Daoy (cell line): Measurements from ENCODE around the gene C12orf76. TPM values are rescaled to one million over a fixed set of nuclear protein-coding genes. Genes with fewer than 3 reads are reported as not detected.
A peak's percentile ranks its signal among the peaks of the same experiment; 100 is the strongest.
"Not testable (repeated sequence)": the region's sequence is repeated elsewhere in the genome, so short reads cannot be mapped to it uniquely, and the experiment has no call there.

Experiments used
- DNase-seq: peaks from one replicate; pipeline ENCODE4 v3.0.0-alpha.2; 2015; ENCODE audit warnings: low read depth
- total RNA-seq: library from RNA; depleted of rRNA; stranded (reverse); fragments of >200 nt; shearing (Covaris generic); gene quantifications from 2 replicates; pipeline ENCODE4 v1.2.3, GENCODE V29; 2014

Gene C12orf76
- total RNA-seq, 1 experiment from 2014 or later, result 6.1 TPM

DNA sequence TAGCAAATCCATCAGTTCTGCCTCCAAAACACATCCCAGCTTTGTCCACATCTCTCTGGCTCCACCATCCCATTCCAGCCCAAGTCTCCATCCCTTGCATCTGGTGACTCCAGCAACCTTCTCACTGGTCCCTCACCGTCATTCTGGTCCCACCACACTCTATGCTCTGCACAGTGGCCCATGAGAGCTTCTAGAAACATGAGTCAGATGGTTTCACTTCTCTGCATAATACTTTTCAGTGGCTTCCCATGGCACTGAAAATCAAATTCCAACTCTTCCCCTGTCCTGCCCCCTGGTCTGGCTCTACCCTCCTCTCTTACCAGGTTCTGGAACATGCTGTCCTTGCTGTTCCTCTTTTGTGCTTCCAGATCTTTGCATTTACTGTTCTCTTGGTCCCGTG is 17.2 kb upstream of the C12orf76 start:
- no peak for DNase-seq

DNA sequence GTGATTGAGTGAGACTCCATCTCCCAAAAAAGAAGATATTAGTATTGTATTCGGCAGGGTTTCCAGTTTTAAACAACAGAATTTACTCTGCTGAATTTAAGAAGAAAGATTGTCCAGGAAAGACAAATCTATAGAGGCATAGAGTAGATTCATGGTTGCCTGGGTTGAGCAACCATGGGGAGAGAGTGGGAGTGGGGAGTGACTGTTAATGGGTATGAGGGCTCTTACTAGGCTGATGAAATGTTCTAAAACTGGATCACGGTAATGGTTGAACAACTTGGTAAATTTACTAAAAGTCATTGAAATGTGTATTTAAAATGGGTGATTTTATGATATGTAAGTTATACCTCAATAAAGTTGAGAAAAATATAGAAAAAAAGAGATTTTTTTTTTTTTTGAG is 13.9 kb upstream of the C12orf76 start:
- DNase-seq, result no peak

DNA sequence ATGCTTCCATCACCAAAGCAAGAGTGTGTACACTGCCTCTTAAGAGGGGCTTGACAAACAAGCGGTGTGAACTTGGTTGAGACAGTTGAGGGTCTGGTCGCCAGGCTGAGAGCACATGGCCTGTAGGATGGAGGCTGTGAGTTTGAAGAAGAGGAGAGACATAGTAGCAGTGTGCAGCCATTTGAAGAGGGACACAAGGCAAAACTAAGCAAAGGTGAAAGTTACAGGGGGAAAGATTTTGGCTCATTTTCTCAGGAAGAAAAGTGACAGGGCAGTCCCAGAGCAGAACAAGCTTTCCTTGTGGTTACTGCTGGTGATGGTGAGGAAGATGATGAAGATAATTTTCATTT is 11.3 kb upstream of the C12orf76 start:
- no peak for DNase-seq

DNA sequence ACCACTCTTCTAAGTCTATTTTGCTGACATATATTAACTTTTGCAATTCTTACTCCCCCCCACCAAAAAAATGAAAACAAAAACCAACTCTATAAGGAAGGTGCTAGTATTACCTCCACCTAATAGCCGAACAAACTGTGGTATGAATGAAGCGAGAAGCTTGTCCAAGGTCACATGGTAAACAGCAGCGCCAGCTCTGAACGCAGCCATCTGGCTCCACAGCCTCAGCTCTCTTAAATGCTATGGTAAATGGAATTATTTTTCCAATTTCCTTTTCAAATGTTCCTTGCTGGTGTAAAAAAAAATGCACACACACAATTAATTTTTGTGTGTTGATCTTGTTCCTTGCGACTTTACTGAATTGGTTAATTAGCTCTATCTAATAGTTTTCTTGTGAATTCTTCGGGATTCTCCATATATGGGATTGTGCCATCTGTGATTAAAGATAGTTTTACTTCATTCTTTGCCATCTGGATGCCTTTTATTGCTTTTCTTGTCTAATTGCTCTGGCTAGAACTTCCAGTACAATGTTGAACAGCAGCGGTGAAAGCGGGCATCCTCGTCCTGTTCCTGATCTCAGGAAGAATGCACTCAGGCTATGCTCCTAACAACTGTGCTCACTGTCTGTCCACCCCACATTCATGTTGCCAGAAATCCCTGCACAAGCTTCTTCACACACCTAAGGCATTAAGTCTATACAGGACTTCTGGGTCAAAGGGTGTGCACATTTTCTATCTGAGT is 10.7 kb upstream of the C12orf76 start:
- DNase-seq, result no peak

DNA sequence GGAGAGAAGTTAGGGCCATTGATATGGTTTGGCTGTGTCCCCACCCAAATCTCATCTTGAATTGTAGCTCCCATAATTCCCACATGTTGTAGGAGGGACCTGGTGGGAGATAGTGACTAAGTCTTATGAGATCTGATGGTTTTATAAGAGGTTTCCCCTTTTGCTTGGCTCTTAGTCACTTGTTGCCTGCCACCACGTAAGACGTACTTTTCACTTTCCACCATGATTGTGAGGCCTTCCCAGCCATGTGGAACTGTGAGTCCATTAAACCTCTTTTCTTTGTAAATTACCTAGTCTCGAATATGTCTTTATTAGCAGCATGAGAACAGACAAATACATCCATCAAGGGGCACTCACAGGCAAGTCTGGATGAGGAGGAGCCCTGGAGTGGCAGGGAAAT is 8.3 kb upstream of the C12orf76 start:
- DNase-seq, result not testable (repeated sequence)

DNA sequence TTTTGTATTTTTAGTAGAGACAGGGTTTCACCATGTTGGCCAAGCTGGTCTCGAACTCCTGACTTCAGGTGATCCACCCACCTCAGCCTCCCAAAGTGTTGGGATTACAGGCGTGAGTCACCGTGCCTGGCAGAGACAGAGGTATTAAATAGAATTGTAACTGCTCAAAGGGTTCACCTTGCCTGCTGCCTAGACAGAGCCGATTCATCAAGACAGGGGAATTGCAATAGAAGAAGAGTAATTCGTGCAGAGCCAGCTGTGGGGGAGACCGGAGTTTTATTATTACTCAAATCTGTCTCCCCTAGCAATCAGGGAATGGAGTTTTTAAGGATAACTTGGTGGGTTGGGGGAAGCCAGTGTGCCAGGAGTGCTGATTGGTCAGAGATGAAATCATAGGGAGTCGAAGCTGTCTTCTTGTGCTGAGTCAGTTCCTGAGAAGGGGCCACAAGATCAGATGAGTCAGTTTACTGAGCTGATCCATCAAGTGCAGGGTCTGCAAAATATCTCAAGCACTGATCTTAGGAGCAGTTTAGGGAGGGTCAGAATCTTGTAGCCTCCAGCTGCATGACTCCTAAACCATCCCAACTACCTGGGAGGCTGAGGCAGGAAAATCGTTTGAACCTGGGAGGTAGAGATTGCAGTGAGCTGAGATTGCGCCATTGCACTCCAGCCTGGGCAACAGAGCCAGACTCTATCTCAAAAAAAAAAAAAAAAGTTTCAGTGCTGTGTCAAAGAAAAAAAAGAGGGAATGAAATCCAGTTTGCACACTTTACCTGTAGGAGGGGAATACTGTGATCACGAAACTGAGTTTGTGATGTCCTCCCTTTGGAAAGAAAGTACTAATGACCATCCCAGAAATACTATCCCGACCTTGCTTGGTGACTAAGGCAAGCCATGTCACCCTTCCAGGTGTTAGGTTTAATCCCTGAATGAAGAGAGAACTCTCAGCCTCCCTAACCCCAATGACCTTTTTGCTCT is 7.3 kb upstream of the C12orf76 start:
- peak; percentile 90 for DNase-seq

DNA sequence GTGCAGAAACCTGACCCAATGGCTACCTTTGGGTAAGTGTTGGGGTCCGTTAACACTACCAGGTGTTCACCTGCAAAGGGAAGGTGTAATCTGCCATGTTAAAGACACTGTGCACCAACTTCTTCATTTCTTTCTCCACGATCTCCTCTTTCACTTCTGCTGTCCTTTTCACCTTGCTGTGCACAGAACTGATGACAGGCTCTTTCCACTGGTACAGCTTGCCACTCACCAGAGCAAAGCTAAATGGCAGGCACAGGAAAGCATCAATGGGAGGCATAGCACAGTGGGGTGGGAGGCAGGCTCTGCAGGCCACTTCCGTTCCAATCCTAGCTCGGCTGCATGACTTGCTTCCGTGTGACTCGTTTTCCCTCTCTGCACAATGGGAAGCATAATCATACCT is 2.6 kb upstream of the C12orf76 start:
- no peak for DNase-seq

DNA sequence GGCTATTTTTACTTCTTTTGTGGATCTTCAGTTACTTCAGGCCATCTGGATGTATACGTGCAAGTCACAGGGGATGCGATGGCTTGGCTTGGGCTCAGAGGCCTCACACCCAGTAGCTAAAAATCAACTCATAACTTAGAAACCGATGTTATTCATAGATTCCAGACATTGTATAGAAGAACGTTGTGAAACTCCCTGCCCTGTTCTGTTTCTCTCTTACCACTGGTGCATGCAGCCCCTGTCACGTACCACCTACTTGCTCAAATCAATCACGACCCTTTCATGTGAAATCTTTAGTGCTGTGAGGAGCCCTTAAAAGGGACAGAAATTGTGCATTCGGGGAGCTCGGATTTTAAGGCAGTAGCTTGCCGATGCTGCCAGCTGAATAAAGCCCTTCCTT is 1.3 kb upstream of the C12orf76 start:
- not testable (repeated sequence) for DNase-seq

DNA sequence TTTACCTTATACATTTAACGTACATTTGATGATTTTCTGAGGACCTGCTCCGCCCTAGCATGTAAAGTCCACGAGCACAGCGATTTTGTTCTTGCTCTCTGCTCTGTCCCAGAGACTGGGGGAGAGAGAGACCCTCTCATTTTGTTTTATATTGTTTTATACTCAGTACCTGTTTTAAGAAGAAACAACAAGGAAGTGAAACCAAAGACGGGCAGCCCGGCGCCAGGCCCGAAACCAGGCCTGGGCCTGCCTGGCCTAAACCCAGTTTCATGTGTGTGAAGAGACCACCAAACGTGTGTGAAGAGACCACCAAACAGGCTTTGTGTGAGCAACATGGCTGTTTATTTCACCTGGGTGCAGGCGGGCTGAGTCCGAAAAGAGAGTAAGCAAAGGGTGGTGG is 712 bp upstream of the C12orf76 start:
- not testable (repeated sequence) for DNase-seq

DNA sequence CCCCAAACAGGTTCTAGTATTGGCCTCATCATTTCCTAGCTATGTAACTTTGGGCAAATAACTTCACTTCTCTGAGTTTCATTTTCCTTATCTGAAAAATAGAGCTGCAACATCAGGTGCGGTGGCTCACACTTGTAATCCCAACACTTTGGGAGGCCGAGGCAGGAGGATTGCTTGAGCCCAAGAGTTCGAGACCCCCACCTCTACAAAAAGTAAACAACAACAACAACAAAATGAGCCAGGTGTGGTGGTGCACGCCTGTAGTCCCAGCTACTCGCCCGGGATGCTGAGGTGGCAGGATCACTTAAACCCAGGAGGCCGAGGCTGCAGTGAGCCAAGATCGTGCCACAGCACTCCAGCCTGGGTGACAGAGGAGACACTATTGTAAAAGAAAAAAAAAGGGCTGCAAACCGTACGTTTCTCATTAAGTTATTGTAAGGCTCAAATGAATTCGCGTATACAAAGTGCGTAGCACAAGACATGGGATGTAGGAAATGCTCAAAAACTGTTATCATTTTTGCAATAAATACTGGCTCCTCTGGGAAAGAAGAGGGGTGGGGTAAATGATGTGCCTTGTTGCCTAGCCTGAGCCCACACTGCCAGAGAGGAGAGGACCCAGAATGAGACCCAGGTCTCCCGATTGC is 903 bp downstream of the C12orf76 start:
- DNase-seq, result no peak

DNA sequence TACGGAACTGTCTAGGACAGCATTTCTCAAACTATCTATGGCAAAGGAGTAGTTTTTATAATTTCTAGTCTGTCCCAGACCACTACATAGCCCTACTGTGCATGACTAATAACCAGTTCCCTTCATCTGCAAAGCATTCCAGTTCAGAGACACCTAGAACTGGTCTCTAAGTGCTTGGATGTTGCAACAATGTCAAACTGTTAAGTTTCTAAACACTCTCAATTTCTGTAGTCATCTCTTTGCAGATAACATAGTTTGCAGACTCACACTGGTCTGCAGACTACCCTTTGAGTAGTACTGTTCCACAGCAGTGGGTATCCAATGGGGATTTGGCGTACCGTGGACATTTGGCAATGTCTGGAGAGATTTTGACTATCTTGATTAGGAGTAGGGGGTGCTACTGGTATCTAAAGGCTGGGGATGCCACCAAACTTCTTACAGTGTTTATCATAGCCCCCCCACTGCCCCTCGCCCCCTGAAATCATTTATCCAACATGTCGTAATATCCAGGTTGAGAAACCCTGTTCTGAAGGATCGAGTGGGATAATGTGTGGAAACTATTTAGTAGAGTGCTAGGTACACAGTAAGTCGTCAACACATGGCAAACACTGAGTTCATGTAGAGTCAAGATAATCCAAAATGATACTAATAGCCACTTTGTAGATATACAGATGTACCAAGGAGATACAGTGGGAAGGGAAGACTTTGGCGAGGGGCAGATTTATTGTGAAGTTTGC is 1.7 kb downstream of the C12orf76 start:
- DNase-seq, result no peak

DNA sequence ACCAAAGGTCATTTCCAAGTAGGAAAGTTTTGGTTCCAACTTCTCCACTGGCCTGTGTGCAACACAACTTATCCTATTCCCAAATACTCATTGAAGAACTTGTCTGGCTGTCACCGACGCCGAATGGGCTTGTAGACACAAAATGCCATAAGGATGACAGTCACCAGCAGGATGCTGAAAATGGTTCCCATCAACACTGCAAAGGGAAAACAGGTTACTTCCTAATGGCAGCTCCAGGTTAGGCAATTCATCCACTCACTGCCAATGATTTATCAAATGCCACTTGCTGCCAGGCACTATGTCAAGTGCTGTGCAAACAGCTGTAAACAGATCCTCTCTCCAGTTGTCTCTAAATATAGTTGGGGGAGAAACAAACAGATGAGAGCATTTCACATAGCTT is 6.1 kb downstream of the C12orf76 start:
- no peak for DNase-seq

DNA sequence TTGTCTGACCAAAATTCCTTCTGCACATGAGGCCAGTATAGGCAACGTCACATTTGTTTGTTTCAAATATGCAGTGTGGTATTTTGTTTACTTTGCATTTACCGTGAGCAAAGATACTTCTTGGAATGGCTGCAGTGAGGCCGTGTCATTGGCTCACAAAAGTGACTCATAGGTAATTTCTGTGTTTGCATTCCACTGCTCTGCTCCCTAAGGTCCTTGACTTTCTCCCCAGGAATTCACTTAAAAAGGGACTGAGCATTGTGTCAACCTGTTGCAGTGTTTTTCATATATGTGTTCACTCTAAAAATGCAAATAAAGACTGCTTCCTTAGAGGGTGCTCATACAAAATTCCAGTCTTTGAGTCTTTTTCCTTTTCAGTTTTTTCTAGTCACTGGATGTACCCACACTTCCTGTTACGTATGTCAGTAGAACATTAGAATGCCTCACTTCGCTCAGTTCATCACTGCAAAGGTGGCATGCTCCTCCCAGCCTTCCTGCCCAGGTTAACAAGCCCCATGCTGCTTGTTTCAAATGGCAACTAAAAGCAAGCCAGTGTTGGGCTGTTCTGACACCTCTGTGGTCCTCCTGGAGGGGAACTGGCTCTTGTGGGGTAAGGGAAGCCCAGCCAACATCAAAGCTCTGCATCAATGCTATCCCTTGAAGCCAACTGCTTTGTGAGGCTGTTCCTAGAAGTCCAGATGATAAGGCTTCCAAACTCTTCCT is 9.1 kb downstream of the C12orf76 start:
- peak; percentile 84 for DNase-seq

DNA sequence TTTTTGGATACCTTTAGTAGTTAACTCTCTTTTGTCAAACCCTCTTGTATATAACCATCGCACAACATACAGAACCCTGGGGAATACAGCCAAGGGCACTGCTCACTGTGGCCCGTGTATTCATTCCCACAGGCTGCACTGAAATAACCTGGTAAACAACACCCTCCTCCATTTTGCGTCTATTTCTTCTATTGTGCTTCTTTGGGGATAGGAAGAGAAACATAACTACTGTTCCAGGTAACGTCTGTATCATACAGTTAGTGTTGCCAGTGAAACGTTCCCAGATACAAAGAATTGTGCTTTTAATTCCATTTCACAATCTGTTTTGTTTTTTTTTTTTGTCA is 9.6 kb downstream of the C12orf76 start:
- no peak for DNase-seq

DNA sequence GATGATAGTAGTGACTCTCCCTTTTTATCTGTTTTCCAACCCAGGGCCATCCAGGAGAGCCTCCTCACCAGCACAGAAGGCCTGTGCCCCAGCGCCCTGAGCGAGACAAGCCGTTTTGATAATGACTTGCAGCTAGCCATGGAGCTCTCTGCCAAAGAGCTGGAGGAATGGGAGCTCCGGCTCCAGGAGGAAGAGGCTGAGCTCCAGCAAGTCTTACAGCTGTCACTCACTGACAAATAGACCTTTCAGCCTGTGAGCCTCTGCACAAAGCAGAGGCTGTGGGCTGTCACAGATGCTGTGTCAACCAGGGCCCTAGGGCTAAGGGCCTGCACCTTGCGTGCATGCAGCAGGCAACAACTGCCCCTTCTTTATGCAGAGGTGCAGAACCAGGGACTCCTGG is 11.0 kb downstream of the C12orf76 start:
- no peak for DNase-seq

DNA sequence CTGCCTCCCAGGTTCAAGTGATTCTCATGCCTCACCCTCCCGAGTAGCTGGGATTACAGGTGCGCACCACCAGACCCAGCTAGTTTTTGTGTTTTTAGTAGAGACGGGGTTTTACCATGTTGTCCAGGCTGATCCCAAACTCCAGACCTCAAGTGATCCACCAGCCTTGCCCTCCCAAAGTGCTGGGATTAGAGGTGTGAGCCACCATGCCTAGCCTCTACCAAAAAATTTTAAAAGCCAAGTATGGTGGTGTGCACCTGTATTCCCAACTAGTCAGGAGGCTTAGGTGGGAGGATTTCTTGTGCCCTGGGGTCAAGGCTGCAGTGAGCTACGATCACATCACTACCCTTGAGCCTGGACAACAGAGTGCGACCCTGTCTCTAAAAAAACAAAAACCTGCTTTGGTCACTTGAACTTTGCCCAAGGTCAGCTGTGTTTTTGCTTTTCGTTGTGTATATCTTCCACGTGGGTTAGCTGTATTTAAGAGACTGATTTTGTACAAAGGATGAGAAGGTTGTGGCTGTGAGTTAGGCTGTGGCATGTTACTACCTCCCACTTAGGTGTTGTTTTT is 12.7 kb downstream of the C12orf76 start:
- no peak for DNase-seq

DNA sequence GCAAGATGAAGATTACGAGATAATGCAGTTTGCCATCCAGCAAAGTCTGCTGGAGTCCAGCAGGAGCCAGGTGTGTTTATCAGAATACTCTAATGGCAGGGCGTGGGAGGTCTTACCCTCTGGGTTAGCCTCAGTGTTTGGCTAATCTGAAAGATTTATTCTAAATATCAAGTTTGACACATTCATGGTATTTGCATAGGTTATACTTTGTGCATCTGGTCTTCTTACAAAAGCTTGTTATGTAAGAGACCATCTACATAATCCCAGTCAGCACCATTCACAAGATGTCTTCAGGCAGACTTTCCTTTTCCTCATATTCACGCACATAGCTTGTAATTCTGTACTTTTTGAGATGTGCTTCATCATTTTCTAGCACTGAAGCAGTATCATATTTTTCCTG is 14.4 kb downstream of the C12orf76 start:
- no peak for DNase-seq

DNA sequence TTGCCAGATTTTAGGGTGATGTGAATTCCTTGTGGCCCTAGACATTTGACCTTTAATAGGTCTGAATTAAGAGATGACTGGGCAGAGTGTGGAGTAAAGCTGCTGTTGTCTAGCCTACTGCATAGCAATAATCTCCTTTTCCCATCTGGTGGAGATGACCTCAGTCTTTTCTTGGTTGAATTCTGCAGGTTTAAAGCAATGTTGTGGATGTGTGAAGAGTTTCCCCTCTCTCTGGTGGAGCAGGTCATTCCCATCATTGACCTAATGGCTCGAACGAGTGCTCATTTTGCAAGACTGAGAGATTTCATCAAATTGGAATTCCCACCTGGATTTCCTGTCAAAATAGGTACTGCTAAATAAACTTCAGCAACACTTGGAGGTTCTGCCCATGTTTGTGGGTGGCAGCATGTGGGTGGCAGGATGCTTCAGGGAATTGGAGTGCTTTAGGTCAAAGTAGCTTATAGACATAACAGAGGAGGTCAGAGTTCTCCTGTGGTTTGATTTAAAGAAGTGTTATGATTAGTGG is 19.0 kb downstream of the C12orf76 start:
- DNase-seq, result no peak

DNA sequence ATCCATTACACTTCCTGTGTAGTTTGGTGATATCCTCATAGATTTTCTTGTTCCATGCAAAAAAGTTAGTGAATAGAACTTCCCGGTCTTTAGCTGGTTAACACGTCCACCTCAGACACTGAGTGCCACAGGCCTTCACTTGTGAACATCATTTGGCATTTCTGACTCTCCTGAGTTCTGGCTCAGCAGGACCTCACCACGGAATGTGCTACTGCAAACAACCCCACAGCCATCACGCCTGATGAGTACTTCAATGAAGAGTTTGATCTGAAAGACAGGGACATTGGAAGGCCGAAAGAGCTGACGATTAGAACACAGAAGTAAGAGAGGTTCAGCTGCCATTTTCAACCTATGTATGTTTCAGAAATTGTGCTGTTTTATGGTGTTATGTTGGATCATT is 20.0 kb downstream of the C12orf76 start:
- DNase-seq, result no peak

DNA sequence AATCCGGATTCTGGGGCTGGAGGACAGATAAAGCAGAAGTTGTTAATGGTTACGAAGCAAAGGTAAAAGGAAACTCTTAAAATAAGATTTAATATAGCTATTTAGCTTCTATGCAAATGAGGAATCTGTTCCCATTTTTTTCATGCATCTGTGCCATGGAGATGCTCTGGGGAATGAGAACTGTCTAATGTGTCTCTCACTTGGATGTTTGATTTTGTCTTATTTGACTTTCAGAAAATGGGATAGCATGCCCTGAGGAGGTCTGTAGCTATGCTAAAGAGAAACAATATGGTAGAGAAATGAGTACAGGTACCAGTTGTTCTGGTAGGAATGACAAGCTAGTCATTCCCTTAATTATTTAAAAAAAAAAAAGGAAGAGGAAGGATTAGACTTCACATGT is 24.3 kb downstream of the C12orf76 start:
- DNase-seq, result no peak
